Suprapubic skin (tissue), 4 donors: ENCODE results near the gene GRIK4. TPM values are rescaled to one million over a fixed set of nuclear protein-coding genes. Genes with fewer than 3 reads are reported as not detected.

Experiments
- DNase-seq, 2 donors: peaks; one replicate each; pipeline ENCODE4 v3.0.0-alpha.2; 2019; ENCODE audit warnings: low spot score in 2 of 2
- H3K27ac ChIP-seq: fragments of 200-600 bp; sonication (generic); one replicate; pipeline ENCODE4 v1.5.1; 2019
- H3K27me3 ChIP-seq: fragments of 200-600 bp; sonication (generic); one replicate; pipeline ENCODE4 v1.5.1; 2019
- H3K36me3 ChIP-seq: fragments of 200-600 bp; sonication (generic); one replicate; pipeline ENCODE4 v1.5.1; 2019
- H3K4me1 ChIP-seq: fragments of 200-600 bp; sonication (generic); one replicate; pipeline ENCODE4 v1.5.1; 2019
- H3K4me3 ChIP-seq: fragments of 200-600 bp; sonication (generic); one replicate; pipeline ENCODE4 v1.5.1; 2019; ENCODE audit warnings: mild to moderate bottlenecking
- H3K9me3 ChIP-seq: fragments of 200-600 bp; sonication (generic); one replicate; pipeline ENCODE4 v1.5.1; 2019
- CTCF ChIP-seq, 2 donors: fragments of 200-600 bp in 1 of 2; fragments of 450-650 bp in 1 of 2; sonication (generic) in 1 of 2; IDR thresholded peaks; one replicate each; pipeline ENCODE4 v1.5.1; 2016 to 2019; ENCODE audit warnings: antibody characterized with exemption in 2 of 2, mild to moderate bottlenecking in 1 of 2, moderate library complexity in 1 of 2
- EP300 ChIP-seq: sonication (generic); formaldehyde crosslinking; IDR thresholded peaks from one replicate; pipeline ENCODE4 v1.6.1; 2017; ENCODE audit warnings: antibody characterized with exemption
- POLR2A ChIP-seq, 2 donors: fragments of 450-650 bp; IDR thresholded peaks; one replicate each; pipeline ENCODE4 v1.6.1; 2017; ENCODE audit warnings: antibody characterized with exemption in 2 of 2, mild to moderate bottlenecking in 2 of 2, moderate library complexity in 2 of 2
- POLR2AphosphoS5 ChIP-seq, 3 donors: sonication (generic); formaldehyde crosslinking; IDR thresholded peaks; one replicate each; pipeline ENCODE4 v1.6.1; 2017; ENCODE audit warnings: antibody characterized with exemption in 3 of 3
- WGBS: methylation state at CpG from one replicate; pipeline ENCODE4 v1.1.5; 2018; 5-methylcytosine and 5-hydroxymethylcytosine counted together
- total RNA-seq, 4 donors: library from RNA; depleted of rRNA; stranded (reverse); fragments of >200 nt; gene quantifications; one replicate each; pipeline ENCODE4 v1.1.0, GENCODE V29; 2016

Gene GRIK4
- total RNA-seq, 4 donors from 2014 or later = 0.24 TPM; not detected in 3

DNA sequence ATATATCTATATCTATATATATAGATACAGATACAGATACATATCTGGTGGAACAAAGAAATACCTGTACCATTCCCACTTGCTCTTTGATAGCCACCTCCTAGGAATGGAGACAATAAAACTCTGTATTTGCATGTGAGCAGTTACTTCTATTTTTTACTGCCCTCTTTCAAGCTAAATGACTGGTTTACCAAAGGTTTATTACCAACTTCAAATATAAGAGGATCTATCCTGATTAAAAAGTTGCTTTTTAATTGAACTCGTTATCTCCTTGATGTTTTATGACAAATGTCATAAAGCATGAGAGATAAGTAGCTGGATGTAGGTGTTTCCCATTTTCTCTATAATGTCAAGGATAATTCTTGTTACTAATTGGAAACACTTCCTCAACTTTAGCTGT lies 21.7 kb upstream of the GRIK4 start:
- Histone ChIP-seq H3K4me3 (no peak overlapping the region), H3K4me1 (no peaks in the 10 kb centered on the region), H3K9me3 (no peaks in the 10 kb centered on the region), H3K27ac (no peak overlapping the region), H3K36me3 (peaks cover 22% of the 10 kb centered on the region), H3K27me3 (no peaks in the 10 kb centered on the region)
- no peak for DNase-seq
- TF ChIP-seq POLR2AphosphoS5 (IDR thresholded peaks at IDR 0.05) = no peak
- no peak for TF ChIP-seq EP300
- no peak for TF ChIP-seq CTCF (IDR thresholded peaks at IDR 0.05)
- TF ChIP-seq POLR2A (IDR thresholded peaks at IDR 0.05) = no peak
- WGBS = 83% methylated on average over 1 of the region's 1 CpG

DNA sequence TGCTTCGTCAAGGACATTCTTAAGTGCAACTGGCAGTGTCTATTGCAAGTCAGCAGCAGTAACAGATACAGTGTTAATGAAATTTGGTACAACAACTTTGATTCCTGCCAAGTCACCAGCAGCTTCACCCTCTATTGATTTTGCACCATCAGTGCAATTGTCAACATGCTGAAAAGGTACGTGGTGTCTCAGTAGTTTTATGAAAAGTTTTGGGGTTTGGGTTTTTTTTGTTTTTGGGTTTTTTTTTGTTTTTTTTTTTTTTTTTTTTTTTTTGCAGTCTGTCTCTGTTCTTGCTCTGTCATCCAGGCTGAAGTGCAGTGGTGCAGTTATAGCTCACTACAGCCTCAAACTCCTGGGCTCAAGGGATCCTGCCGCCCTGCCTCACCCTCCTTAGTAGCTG lies 19.1 kb upstream of the GRIK4 start:
- WGBS = 64% methylated on average over 3 of the region's 3 CpGs
- Histone ChIP-seq H3K4me3 (no peak overlapping the region), H3K4me1 (no peaks in the 10 kb centered on the region), H3K9me3 (no peaks in the 10 kb centered on the region), H3K27me3 (no peaks in the 10 kb centered on the region), H3K27ac (no peak overlapping the region), H3K36me3 (peaks cover 7% of the 10 kb centered on the region)
- TF ChIP-seq EP300 (no peak), CTCF (IDR thresholded peaks at IDR 0.05) (no peak), POLR2A (IDR thresholded peaks at IDR 0.05) (no peak), POLR2AphosphoS5 (IDR thresholded peaks at IDR 0.05) (no peak)
- no peak for DNase-seq

DNA sequence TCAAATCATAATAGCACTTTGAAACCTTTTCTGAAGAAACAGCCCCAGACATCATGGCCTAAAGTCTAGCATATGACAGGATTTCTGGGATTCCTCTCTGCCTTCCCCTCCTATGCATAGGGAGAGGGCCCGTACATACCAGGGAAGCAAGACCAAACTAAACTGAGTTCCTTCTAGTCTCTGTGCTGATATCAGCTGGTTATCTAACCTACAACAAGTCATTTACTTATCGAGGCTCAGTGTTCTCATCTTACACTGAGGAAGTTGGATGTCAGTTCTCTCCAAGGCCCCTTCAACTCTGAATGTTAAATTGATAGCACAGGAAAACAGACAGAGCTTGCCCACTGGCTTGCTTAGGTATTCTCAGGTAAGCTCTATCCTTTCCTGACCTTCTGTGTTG lies 17.0 kb upstream of the GRIK4 start:
- 50% methylated on average over 2 of the region's 2 CpGs for WGBS
- no peak overlapping the region for H3K4me3 ChIP-seq
- TF ChIP-seq EP300 = no peak
- no peak for TF ChIP-seq POLR2A (IDR thresholded peaks at IDR 0.05)
- TF ChIP-seq CTCF (IDR thresholded peaks at IDR 0.05) = no peak
- TF ChIP-seq POLR2AphosphoS5 (IDR thresholded peaks at IDR 0.05) = no peak
- no peaks in the 10 kb centered on the region for H3K27me3 ChIP-seq
- no peak overlapping the region for H3K27ac ChIP-seq
- H3K9me3 ChIP-seq = no peaks in the 10 kb centered on the region
- no peaks in the 10 kb centered on the region for H3K4me1 ChIP-seq
- no peak for DNase-seq
- peaks cover 7% of the 10 kb centered on the region for H3K36me3 ChIP-seq

DNA sequence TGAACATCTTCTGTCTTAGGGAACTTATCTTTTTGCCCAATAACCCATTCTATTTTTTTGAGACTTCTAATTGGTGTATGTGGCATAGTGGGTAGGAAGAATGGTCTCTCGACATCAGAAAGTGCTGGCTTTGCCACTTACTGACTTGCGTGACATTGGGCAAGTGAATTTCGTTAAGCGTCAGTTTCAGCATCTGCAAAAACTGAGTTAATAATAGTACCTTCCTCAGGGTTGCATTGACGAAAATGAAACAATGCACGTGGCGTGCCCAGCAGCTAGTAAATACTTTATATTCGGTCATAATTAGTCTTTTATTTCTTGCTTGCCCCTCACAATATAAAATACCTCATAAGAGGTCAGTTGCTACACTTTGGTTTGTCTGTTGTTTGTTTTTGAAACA lies 12.5 kb upstream of the GRIK4 start:
- TF ChIP-seq POLR2AphosphoS5 (IDR thresholded peaks at IDR 0.05) = no peak
- no peak for TF ChIP-seq CTCF (IDR thresholded peaks at IDR 0.05)
- no peak for TF ChIP-seq POLR2A (IDR thresholded peaks at IDR 0.05)
- TF ChIP-seq EP300 = no peak
- Histone ChIP-seq H3K36me3 (no peaks in the 10 kb centered on the region), H3K9me3 (no peaks in the 10 kb centered on the region), H3K27ac (no peak overlapping the region), H3K4me3 (no peak overlapping the region), H3K4me1 (no peaks in the 10 kb centered on the region), H3K27me3 (peaks cover 5% of the 10 kb centered on the region)
- DNase-seq = no peak
- whole genome bisulfite sequencing = 86% methylated on average over 8 of the region's 8 CpGs

- no peak for DNase-seq
- no peak for TF ChIP-seq CTCF (IDR thresholded peaks at IDR 0.05)
- TF ChIP-seq POLR2A (IDR thresholded peaks at IDR 0.05) = no peak
- TF ChIP-seq POLR2AphosphoS5 (IDR thresholded peaks at IDR 0.05) = no peak
- TF ChIP-seq EP300 = no peak
- no peak overlapping the region for H3K27ac ChIP-seq
- no peaks in the 10 kb centered on the region for H3K9me3 ChIP-seq
- 76% methylated on average over 5 of the region's 5 CpGs for WGBS
- no peaks in the 10 kb centered on the region for H3K36me3 ChIP-seq
- H3K27me3 ChIP-seq = peaks cover 9% of the 10 kb centered on the region
- H3K4me1 ChIP-seq = no peaks in the 10 kb centered on the region
- no peak overlapping the region for H3K4me3 ChIP-seq
Observed at GRCh38 chr11:120499859-120500258, 11.7 kb upstream of the GRIK4 start.
